GM13976 (cell line): ENCODE data around the gene PREX1.

Experiments
- DNase-seq: peaks from one replicate; pipeline ENCODE4 v3.0.0; 2012; ENCODE audit warnings: low spot score
- in situ Hi-C: fragments of 300-500 bp; cut with MboI; formaldehyde crosslinking; loops from one replicate; pipeline ENCODE4 v1.12.0; 2022; ENCODE audit warnings: low sequenced_read_pairs, mixed read lengths, inconsistent platforms; ENCODE audit not compliant: unreplicated experiment
- TF ChIP-seq, protein P1 (sequence below): IDR thresholded peaks from 2 replicates; pipeline ENCODE4 v1.5.1; 2012; ENCODE audit warnings: borderline replicate concordance, mild to moderate bottlenecking; ENCODE audit not compliant: insufficient read depth; ENCODE audit errors: extremely low read depth, missing control alignments, control extremely low read depth

The PREX1 gene

DNA sequence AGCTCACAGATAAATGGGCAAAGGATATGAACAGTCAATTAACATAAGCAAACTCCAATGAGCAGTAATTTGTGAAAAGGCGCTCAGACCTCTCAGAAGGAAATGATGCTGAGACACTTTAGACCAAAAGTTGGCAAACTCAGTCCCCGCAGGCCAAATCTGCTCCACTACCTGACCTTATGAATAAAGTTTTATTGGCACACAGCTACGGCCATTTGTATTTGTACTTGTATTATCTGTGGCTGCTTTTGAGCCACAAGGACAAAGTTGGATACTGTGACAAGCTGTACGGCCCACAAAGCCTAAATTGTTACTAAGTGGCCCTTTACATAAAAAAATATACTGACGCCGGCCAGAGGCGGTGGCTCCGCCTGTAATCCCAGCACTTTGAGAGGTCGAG is 167.0 kb downstream of the PREX1 start:
- TF ChIP-seq, protein P1, sequence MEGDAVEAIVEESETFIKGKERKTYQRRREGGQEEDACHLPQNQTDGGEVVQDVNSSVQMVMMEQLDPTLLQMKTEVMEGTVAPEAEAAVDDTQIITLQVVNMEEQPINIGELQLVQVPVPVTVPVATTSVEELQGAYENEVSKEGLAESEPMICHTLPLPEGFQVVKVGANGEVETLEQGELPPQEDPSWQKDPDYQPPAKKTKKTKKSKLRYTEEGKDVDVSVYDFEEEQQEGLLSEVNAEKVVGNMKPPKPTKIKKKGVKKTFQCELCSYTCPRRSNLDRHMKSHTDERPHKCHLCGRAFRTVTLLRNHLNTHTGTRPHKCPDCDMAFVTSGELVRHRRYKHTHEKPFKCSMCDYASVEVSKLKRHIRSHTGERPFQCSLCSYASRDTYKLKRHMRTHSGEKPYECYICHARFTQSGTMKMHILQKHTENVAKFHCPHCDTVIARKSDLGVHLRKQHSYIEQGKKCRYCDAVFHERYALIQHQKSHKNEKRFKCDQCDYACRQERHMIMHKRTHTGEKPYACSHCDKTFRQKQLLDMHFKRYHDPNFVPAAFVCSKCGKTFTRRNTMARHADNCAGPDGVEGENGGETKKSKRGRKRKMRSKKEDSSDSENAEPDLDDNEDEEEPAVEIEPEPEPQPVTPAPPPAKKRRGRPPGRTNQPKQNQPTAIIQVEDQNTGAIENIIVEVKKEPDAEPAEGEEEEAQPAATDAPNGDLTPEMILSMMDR = no peak
- in situ Hi-C loops = no loop called here
- no peak for DNase-seq

DNA sequence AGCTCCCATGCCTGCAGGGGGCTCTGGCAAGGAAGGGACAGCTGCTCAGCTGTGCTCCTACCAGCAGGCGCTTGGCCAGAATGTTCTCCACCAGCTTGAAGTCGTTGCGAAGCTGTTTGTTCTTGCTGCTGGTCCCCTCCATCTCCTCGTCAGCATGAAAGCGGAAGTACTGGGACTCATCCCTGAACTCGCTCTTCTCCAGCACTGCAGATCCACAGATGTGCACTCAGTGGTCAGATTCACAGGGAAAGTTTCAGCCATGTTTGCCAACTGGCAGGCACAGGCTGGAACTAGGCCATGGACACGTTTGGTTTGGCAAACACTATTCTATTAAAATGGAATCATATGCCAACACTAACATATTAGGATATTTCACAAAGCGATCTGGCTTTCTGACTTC is 167.9 kb downstream of the PREX1 start:
- in situ Hi-C loops = loop anchor here (5.0 kb wide), 1 partner anchor 247 kb away; no protein-coding TSS in a partner anchor
- TF ChIP-seq, protein P1 = no peak
- no peak for DNase-seq

DNA sequence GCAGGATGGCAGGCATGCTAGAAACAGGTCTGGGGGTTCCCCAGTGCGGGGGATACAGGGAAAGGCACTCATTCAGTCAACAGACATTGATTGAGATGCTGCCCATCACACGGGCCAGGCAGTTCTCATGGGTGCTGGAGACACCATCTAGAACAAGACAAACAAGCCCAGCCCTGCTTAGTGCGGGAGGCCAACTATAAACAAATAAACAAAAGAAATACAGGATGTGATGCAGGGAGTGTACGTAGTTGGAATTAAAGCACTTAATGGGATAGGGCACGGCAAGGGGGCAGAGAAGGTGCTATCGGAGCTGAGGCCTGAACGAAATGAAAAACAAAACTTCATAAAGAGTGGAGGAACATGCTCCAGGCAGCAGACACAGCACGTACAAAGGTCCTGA is 169.3 kb downstream of the PREX1 start:
- DNase-seq = no peak
- in situ Hi-C loops = loop anchor here (5.0 kb wide), 1 partner anchor 249 kb away; no protein-coding TSS in a partner anchor
- TF ChIP-seq, protein P1 = no peak

DNA sequence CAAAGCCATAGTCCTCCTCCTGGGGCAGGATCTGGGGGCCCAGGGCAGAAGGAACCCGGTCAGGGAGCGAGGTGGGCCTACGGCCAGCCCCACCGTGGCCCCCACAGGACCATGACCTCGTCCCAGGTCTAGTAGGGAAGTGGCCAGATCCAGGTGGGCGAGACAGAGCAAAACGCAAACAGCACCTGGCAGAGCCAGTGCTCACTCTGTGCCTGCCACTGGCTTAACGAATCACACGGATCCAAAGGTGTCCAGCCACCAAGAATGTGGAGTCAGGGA is 169.7 kb downstream of the PREX1 start:
- TF ChIP-seq, protein P1 = no peak
- no peak for DNase-seq
- in situ Hi-C loops = loop anchor here (5.0 kb wide), 1 partner anchor 249 kb away; no protein-coding TSS in a partner anchor

DNA sequence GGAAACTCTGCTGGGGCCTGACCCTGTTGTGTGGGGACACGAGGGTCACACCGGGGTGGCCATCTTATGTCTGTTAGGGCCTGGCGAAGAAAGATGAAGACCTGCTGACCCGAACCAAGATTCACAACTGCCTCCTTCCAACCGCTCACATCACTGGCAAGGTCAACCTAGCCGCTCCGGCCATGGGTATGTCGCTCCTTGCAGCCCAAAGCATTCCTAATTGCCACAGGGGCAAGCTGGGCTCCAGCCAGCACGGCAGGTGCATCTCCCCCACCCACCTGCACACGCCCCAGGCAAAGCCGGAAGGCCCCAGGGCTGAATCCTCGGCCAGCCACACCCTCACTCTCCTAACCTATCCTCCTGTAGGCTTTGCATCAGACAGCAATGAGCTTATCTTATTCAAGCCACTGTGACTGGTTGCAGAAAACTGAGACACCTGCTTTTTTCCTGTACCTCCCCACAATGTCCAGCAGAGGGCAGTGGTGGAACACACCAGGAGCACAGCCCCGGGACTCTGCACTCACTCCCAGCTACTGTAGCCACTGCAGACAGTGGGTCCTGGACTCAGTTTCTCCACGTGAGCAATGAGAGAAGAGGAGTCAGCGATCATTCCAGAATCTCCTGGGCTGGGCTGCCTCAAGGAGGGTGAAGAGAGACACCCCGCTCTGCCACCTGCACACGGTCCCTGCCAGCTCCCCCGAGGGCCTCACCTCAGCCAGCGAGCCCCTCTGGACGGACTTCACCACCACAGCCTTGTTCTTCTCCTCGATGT is 170.2 kb downstream of the PREX1 start:
- in situ Hi-C loops = loop anchor here (5.0 kb wide), 1 partner anchor 250 kb away; no protein-coding TSS in a partner anchor
- peak; percentile 94 for DNase-seq
- TF ChIP-seq, protein P1 = peak; percentile 88

DNA sequence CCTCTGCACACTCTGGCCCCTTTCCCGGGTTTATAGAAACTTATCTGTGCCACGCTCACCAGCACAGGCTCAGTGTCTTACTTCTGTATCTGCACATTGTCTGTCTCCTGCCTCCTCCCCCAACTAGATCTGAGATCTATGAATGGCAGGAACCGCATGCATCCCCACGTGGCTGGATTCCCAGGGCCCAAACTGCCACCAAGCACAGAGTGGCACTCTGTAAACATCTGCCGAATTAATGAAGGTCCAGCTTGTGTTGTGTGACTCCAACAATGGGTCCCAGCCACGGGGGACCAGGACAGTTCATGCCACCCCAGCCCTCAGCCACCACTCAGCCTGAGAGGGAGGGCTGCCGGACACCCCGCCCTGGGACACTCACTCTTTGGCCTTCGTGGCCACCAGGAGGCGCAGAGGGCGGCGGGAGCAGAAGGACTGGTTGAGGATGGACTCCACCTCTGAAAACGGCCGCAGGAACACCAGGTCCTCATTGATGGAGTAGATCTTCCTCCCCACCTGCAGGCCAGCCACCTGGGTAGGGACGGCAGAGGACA is 171.1 kb downstream of the PREX1 start:
- no peak for DNase-seq
- in situ Hi-C loops = loop anchor here (5.0 kb wide), 1 partner anchor 251 kb away; no protein-coding TSS in a partner anchor
- TF ChIP-seq, protein P1 = no peak
